Gastroesophageal sphincter (tissue), 4 donors: ENCODE data around the gene KCNMB2. TPM values are rescaled to one million over a fixed set of nuclear protein-coding genes. Genes with fewer than 3 reads are reported as not detected.

Experiments
- ATAC-seq: fragments of 150-250 bp; one replicate; pipeline ENCODE4 v1.9.1; 2016; ENCODE audit warnings: mild to moderate bottlenecking, moderate library complexity
- H3K27ac ChIP-seq, 4 donors: fragments of 200-600 bp; sonication (generic) in 3 of 4; 1 replicate in 3 of 4; 2 replicates in 1 of 4; pipeline ENCODE4 v1.5.1; 2016 to 2019
- H3K27me3 ChIP-seq: fragments of 200-600 bp; sonication (generic); one replicate; pipeline ENCODE4 v1.5.1; 2019
- H3K36me3 ChIP-seq, 2 donors: fragments of 200-600 bp; sonication (generic); one replicate each; pipeline ENCODE4 v1.5.1; 2019; ENCODE audit warnings: control low read depth in 1 of 2
- H3K4me1 ChIP-seq, 3 donors: fragments of 200-600 bp; sonication (generic); 1 replicate in 2 of 3; 2 replicates in 1 of 3; pipeline ENCODE4 v1.5.1; 2016 to 2019; ENCODE audit warnings: control low read depth in 2 of 3
- H3K4me3 ChIP-seq, 2 donors: fragments of 200-600 bp; sonication (generic); one replicate each; pipeline ENCODE4 v1.5.1; 2019; ENCODE audit warnings: mild to moderate bottlenecking in 1 of 2, moderate library complexity in 1 of 2
- H3K9me3 ChIP-seq, 3 donors: fragments of 200-600 bp; sonication (generic); one replicate each; pipeline ENCODE4 v1.5.1; 2017 to 2019; ENCODE audit warnings: control low read depth in 2 of 3
- CTCF ChIP-seq, 4 experiments: fragments of 200-600 bp in 2 of 4; fragments of 450-650 bp in 2 of 4; sonication (generic) in 1 of 4; IDR thresholded peaks; one replicate each; pipeline ENCODE4 v1.5.1; 2017 to 2019; ENCODE audit warnings: antibody characterized with exemption in 4 of 4, mild to moderate bottlenecking in 2 of 4, moderate library complexity in 2 of 4
- EP300 ChIP-seq: sonication (generic); formaldehyde crosslinking; IDR thresholded peaks from one replicate; pipeline ENCODE4 v1.6.1; 2017; ENCODE audit warnings: antibody characterized with exemption, mild to moderate bottlenecking
- POLR2A ChIP-seq, 2 donors: fragments of 450-650 bp; IDR thresholded peaks; one replicate each; pipeline ENCODE4 v1.6.1; 2017; ENCODE audit warnings: antibody characterized with exemption in 2 of 2, mild to moderate bottlenecking in 2 of 2, moderate library complexity in 1 of 2
- POLR2AphosphoS5 ChIP-seq: sonication (generic); formaldehyde crosslinking; IDR thresholded peaks from one replicate; pipeline ENCODE4 v1.6.1; 2017; ENCODE audit warnings: antibody characterized with exemption
- WGBS, 2 donors: methylation state at CpG; one replicate each; pipeline ENCODE4 v1.1.5; 2018; ENCODE audit warnings: low coverage in 1 of 2; 5-methylcytosine and 5-hydroxymethylcytosine counted together
- total RNA-seq, 4 donors: library from RNA; depleted of rRNA; stranded (reverse); fragments of >200 nt; gene quantifications; one replicate each; pipeline ENCODE4 v1.1.0, GENCODE V29; 2016

KCNMB2 gene
- total RNA-seq, 4 donors from 2014 or later: 1.3 TPM; not detected in 3

DNA sequence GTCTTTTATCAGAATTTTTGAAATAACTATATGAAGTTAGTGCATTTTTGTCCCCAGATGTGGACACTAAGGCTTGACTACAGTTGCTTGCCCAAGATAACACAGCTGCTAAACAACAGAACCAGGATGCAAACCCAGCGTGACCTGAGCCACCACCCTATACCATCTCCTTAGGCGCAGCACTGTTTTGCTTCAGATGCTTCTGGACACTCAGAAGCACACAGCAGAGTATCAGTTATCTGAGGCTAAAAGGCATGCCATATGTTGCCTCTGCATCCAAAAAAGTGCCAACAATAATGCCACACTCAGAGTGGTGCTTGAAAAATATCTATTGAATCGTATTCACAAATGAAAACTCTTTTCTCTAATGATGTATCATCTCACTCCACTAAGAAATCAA lies 24.5 kb downstream of the KCNMB2 start:
- H3K4me1 ChIP-seq: no peaks in the 10 kb centered on the region
- ATAC-seq: no peak
- H3K27me3 ChIP-seq: no peaks in the 10 kb centered on the region
- H3K4me3 ChIP-seq: no peak overlapping the region
- no peaks in the 10 kb centered on the region for H3K9me3 ChIP-seq
- WGBS, 2 donors: 69 to 71% methylated on average over 3 of the region's 3 CpGs
- H3K36me3 ChIP-seq: no peaks in the 10 kb centered on the region
- TF ChIP-seq POLR2A (IDR thresholded peaks at IDR 0.05) (no peak), POLR2AphosphoS5 (no peak)
- H3K27ac ChIP-seq: no peak overlapping the region

DNA sequence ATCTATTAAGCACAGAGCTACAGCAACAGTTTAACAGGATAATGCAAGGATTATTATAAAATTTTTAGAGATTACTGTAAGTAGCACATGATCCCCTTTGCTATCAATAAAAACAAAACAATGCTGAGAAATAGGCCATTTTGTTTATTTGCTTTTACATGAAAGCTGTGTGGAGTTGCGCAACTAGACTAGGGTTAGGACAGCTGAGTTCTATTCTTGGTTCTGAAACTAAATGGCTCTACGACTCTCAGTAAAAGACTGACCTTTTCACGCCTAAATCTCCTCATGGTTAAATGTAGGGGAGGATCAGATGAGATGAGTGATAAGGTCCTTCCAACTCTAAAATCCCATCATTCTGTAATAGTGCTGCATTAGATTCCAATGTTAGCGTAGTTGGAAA lies 25.0 kb downstream of the KCNMB2 start:
- 71 to 86% methylated on average over 3 to 4 of the region's 4 CpGs for WGBS, 2 donors
- no peak for TF ChIP-seq CTCF (IDR thresholded peaks at IDR 0.05)
- TF ChIP-seq EP300: no peak
- TF ChIP-seq POLR2A (IDR thresholded peaks at IDR 0.05): no peak
- no peak for TF ChIP-seq POLR2AphosphoS5
- Histone ChIP-seq H3K27ac (no peak overlapping the region), H3K36me3 (no peaks in the 10 kb centered on the region), H3K9me3 (no peaks in the 10 kb centered on the region), H3K4me1 (no peaks in the 10 kb centered on the region), H3K27me3 (no peaks in the 10 kb centered on the region), H3K4me3 (no peak overlapping the region)
- no peak for ATAC-seq

DNA sequence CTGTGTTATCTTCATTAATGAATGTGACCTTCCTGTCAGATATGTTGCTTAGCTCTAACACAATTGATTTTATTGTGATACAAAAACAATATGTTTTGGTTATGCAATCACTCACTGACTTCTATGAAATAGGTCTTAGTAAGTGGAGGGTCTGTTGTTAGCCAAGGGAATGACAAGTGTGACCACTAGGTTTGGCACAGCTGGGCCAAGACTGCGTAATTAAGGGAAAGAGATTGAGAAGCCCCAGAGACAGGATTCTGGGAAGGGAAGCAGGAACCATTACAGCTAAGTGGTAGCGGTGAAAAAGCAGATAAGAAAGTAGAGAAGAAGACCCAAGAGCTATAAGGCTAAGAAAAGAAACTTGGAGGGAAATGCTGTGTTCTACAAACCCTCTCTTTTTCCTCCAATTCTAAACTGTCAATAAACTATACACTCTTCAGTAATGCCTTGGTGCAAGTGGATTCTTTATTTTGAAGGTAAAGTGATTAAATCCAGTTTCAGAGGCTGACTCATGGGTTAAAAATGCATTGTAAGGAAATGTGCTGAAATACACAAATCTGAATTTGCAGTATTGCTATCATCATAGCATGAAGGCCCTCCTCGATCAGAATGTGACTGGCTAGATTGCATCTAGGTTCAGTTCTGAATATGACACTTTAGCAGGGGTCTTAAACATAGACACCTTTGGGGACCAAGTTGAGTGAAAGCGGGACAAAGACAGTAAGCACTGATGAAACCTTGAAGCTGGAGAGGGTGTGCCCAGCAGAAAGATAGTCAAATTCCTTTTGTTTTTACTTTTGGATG lies 26.1 kb downstream of the KCNMB2 start:
- no peak for TF ChIP-seq POLR2AphosphoS5
- no peak for TF ChIP-seq POLR2A (IDR thresholded peaks at IDR 0.05)
- TF ChIP-seq EP300: no peak
- TF ChIP-seq CTCF (IDR thresholded peaks at IDR 0.05): no peak
- H3K27ac ChIP-seq: no peak overlapping the region
- no peaks in the 10 kb centered on the region for H3K27me3 ChIP-seq
- WGBS, 2 donors: 73 to 78% methylated on average over 4 of the region's 4 CpGs
- no peaks in the 10 kb centered on the region for H3K4me1 ChIP-seq
- no peaks in the 10 kb centered on the region for H3K36me3 ChIP-seq
- H3K9me3 ChIP-seq: no peaks in the 10 kb centered on the region
- no peak overlapping the region for H3K4me3 ChIP-seq
- ATAC-seq: no peak

- 54 to 70% methylated on average over 1 of the region's 1 CpG for WGBS, 2 donors
- Histone ChIP-seq H3K9me3 (no peaks in the 10 kb centered on the region), H3K36me3 (no peaks in the 10 kb centered on the region), H3K4me1 (no peaks in the 10 kb centered on the region), H3K27ac (no peak overlapping the region), H3K27me3 (no peaks in the 10 kb centered on the region), H3K4me3 (no peak overlapping the region)
- TF ChIP-seq POLR2A (IDR thresholded peaks at IDR 0.05): no peak
- no peak for TF ChIP-seq POLR2AphosphoS5
- TF ChIP-seq EP300: no peak
- no peak for TF ChIP-seq CTCF (IDR thresholded peaks at IDR 0.05)
- ATAC-seq: no peak
These were observed 26.7 kb downstream of the KCNMB2 start for GRCh38 chr3:178562947-178563232.

DNA sequence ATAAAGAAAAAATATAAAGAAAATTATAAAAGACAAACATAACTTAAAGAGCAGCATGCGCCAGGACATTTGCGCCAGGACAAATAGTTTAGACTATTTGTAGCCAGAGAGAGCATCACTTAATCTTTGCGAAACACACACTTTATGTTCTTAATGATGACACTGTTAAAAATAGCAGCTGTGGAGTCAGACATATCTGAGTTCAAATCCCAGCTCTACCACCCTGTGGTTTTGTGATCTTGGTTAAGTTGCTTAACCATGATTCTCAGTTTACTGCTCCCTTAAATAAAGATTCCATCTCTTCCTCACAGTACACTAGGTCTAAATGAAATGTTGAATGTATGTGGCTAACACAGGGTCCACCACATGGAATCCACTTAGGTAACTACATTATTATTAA lies 31.4 kb downstream of the KCNMB2 start:
- WGBS, 2 donors: 100% methylated on average over 3 of the region's 3 CpGs
- no peak for TF ChIP-seq POLR2AphosphoS5
- no peak for TF ChIP-seq EP300
- no peak for TF ChIP-seq CTCF (IDR thresholded peaks at IDR 0.05)
- no peak for TF ChIP-seq POLR2A (IDR thresholded peaks at IDR 0.05)
- no peak overlapping the region for H3K4me3 ChIP-seq
- no peaks in the 10 kb centered on the region for H3K36me3 ChIP-seq
- no peak overlapping the region for H3K27ac ChIP-seq
- no peaks in the 10 kb centered on the region for H3K27me3 ChIP-seq
- H3K4me1 ChIP-seq: no peaks in the 10 kb centered on the region
- ATAC-seq: no peak
- H3K9me3 ChIP-seq: no peaks in the 10 kb centered on the region
